Measurements from ENCODE around the gene RPRML. TPM values are rescaled to one million over a fixed set of nuclear protein-coding genes. Genes with fewer than 3 reads are reported as not detected.
"Not testable (repeated sequence)": the region's sequence is repeated elsewhere in the genome, so short reads cannot be mapped to it uniquely, and the experiment has no call there.

RPRML gene
- total RNA-seq, 1 experiment from 2014 or later: 4.7 TPM

- TF ChIP-seq PRRX2 (CRISPR knock-in tag; IDR thresholded peaks at IDR 0.05): no peak
- no peak for TF ChIP-seq EMX1 (CRISPR knock-in tag; IDR thresholded peaks at IDR 0.05)
Observed at GRCh38 chr17:46989637-46990431, 10.8 kb upstream of the RPRML start (continued).

DNA sequence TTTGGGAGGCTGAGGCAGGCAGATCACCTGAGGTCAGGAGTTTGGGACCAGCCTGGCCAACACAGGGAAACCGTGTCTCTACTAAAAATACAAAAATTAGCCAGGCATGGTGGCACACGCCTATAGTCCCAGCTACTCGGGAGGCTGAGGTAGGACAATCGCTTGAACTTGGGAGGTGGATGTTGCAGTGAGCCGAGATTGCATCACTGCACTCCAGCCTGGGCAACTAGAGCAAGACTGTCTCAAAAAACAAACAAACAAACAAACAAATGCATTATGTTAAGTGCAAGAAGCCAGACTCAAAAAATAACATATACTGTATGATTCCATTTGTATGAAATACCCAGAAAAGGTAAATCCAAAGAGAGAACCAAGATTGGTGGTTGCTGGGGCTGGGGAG is 8.9 kb upstream of the RPRML start:
- H3K36me3 Mint-ChIP-seq; H3K27me3 Mint-ChIP-seq (ENCODE audit: low read depth): not testable (repeated sequence)

DNA sequence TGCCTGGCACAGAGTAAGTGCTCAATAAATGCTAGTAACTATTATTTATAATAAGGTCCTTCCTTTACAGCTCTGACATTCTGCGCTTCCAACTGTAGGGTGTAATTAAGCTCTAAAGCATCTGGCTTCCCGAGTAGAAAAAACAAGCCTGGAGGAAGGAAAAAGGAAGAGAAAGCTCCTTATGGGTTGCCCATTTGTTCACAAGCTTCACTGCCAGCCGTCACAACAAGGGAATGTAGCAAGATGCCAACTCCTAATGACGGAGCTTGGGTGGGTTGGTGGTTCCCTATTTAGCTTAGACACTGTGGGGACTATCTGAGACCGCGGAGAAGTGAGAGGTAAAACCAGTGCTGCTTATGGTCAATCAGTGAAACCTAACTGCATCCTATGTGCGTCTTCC is 7.3 kb upstream of the RPRML start:
- no peaks in the 10 kb centered on the region for H3K36me3 Mint-ChIP-seq
- peaks cover 7% of the 10 kb centered on the region; the same call in 1 of the 2 replicates for H3K27me3 Mint-ChIP-seq (ENCODE audit: low read depth)
- CTCF ChIA-PET: interaction anchor here (1.0 to 1.4 kb wide), 2 partner anchors 9 to 44 kb away, joined by 3 to 4 read pairs; no protein-coding TSS in a partner anchor
- no peak for ATAC-seq
- no peak overlapping the region for H3K27ac Mint-ChIP-seq
- peaks cover 5% of the 10 kb centered on the region for H3K9me3 Mint-ChIP-seq
- no peak for TF ChIP-seq KAT7 (CRISPR knock-in tag; IDR thresholded peaks at IDR 0.05; ENCODE audit: borderline replicate concordance)
- no peak for TF ChIP-seq ZBTB21 (CRISPR knock-in tag; IDR thresholded peaks at IDR 0.05; ENCODE audit: borderline replicate concordance)
- no peak for TF ChIP-seq ELF4 (CRISPR knock-in tag; IDR thresholded peaks at IDR 0.05; ENCODE audit: low read depth)
- TF ChIP-seq ZNF396 (CRISPR knock-in tag; IDR thresholded peaks at IDR 0.05; ENCODE audit: borderline replicate concordance): no peak
- TF ChIP-seq CBFB (CRISPR knock-in tag; IDR thresholded peaks at IDR 0.05; ENCODE audit: low read depth): no peak
- TF ChIP-seq ZNF219 (CRISPR knock-in tag; IDR thresholded peaks at IDR 0.05; ENCODE audit: borderline replicate concordance): no peak
- TF ChIP-seq NFYB (CRISPR knock-in tag; conservative IDR thresholded peaks at IDR 0.05; ENCODE audit: low read depth): no peak
- no peak for TF ChIP-seq IRF1 (CRISPR knock-in tag; IDR thresholded peaks at IDR 0.05)
- TF ChIP-seq, protein P1, sequence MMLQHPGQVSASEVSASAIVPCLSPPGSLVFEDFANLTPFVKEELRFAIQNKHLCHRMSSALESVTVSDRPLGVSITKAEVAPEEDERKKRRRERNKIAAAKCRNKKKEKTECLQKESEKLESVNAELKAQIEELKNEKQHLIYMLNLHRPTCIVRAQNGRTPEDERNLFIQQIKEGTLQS (CRISPR knock-in tag; conservative IDR thresholded peaks at IDR 0.05): no peak
- TF ChIP-seq NFATC4 (CRISPR knock-in tag; IDR thresholded peaks at IDR 0.05): no peak
- no peak for TF ChIP-seq ARID4B (CRISPR knock-in tag; IDR thresholded peaks at IDR 0.05; ENCODE audit: borderline replicate concordance)
- no peak for TF ChIP-seq ZMAT4 (CRISPR knock-in tag; IDR thresholded peaks at IDR 0.05)
- TF ChIP-seq, protein P2, sequence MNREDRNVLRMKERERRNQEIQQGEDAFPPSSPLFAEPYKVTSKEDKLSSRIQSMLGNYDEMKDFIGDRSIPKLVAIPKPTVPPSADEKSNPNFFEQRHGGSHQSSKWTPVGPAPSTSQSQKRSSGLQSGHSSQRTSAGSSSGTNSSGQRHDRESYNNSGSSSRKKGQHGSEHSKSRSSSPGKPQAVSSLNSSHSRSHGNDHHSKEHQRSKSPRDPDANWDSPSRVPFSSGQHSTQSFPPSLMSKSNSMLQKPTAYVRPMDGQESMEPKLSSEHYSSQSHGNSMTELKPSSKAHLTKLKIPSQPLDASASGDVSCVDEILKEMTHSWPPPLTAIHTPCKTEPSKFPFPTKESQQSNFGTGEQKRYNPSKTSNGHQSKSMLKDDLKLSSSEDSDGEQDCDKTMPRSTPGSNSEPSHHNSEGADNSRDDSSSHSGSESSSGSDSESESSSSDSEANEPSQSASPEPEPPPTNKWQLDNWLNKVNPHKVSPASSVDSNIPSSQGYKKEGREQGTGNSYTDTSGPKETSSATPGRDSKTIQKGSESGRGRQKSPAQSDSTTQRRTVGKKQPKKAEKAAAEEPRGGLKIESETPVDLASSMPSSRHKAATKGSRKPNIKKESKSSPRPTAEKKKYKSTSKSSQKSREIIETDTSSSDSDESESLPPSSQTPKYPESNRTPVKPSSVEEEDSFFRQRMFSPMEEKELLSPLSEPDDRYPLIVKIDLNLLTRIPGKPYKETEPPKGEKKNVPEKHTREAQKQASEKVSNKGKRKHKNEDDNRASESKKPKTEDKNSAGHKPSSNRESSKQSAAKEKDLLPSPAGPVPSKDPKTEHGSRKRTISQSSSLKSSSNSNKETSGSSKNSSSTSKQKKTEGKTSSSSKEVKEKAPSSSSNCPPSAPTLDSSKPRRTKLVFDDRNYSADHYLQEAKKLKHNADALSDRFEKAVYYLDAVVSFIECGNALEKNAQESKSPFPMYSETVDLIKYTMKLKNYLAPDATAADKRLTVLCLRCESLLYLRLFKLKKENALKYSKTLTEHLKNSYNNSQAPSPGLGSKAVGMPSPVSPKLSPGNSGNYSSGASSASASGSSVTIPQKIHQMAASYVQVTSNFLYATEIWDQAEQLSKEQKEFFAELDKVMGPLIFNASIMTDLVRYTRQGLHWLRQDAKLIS (CRISPR knock-in tag; IDR thresholded peaks at IDR 0.05; ENCODE audit: borderline replicate concordance): no peak
- TF ChIP-seq, protein P3, sequence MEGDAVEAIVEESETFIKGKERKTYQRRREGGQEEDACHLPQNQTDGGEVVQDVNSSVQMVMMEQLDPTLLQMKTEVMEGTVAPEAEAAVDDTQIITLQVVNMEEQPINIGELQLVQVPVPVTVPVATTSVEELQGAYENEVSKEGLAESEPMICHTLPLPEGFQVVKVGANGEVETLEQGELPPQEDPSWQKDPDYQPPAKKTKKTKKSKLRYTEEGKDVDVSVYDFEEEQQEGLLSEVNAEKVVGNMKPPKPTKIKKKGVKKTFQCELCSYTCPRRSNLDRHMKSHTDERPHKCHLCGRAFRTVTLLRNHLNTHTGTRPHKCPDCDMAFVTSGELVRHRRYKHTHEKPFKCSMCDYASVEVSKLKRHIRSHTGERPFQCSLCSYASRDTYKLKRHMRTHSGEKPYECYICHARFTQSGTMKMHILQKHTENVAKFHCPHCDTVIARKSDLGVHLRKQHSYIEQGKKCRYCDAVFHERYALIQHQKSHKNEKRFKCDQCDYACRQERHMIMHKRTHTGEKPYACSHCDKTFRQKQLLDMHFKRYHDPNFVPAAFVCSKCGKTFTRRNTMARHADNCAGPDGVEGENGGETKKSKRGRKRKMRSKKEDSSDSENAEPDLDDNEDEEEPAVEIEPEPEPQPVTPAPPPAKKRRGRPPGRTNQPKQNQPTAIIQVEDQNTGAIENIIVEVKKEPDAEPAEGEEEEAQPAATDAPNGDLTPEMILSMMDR (IDR thresholded peaks at IDR 0.05): no peak
- no peak for TF ChIP-seq SMAD3 (CRISPR knock-in tag; IDR thresholded peaks at IDR 0.05; ENCODE audit: borderline replicate concordance)
- no peak for TF ChIP-seq JAZF1 (CRISPR knock-in tag; IDR thresholded peaks at IDR 0.05)
- H3K4me3 Mint-ChIP-seq: no peak overlapping the region
- DNase-seq (ENCODE audit: low spot score): no peak
- peaks cover 10% of the 10 kb centered on the region for H3K4me1 Mint-ChIP-seq
- POLR2A ChIA-PET: no interaction called here

More for the DNA sequence above, 8.9 kb upstream of the RPRML start:
- TF ChIP-seq GABPB1 (CRISPR knock-in tag; IDR thresholded peaks at IDR 0.05): peak; percentile 16; the same call in 1 of the 2 replicates
- H3K27ac Mint-ChIP-seq; H3K4me3 Mint-ChIP-seq; DNase-seq (ENCODE audit: low spot score); CTCF ChIA-PET; H3K4me1 Mint-ChIP-seq; POLR2A ChIA-PET; H3K9me3 Mint-ChIP-seq; ATAC-seq: not testable (repeated sequence)

Data from WTC11 (cell line).